Progenitor cell of endocrine pancreas (in vitro differentiated cells): ENCODE measurements around the gene CNP. TPM values are rescaled to one million over a fixed set of nuclear protein-coding genes. Genes with fewer than 3 reads are reported as not detected.
"Not testable (repeated sequence)": the region's sequence is repeated elsewhere in the genome, so short reads cannot be mapped to it uniquely, and the experiment has no call there.

Experiments
- DNase-seq: peaks from one replicate; pipeline ENCODE4 v3.0.0; 2021; ENCODE audit warnings: low spot score; ENCODE audit not compliant: unreplicated experiment
- H3K27ac Mint-ChIP-seq: 2 replicates; pipeline ENCODE4 v1.8.0; 2021; ENCODE audit warnings: mild to moderate bottlenecking, moderate library complexity, mixed read lengths
- H3K27me3 Mint-ChIP-seq: 2 replicates; pipeline ENCODE4 v1.8.0; 2021; ENCODE audit warnings: mixed read lengths
- H3K36me3 Mint-ChIP-seq: 2 replicates; pipeline ENCODE4 v1.8.0; 2022; ENCODE audit warnings: mixed read lengths; ENCODE audit not compliant: insufficient read depth
- H3K4me1 Mint-ChIP-seq: 2 replicates; pipeline ENCODE4 v1.8.0; 2021; ENCODE audit warnings: low read depth, mixed read lengths
- H3K4me3 Mint-ChIP-seq: 2 replicates; pipeline ENCODE4 v1.8.0; 2021; ENCODE audit warnings: low read depth, mild to moderate bottlenecking, moderate library complexity, mixed read lengths
- H3K9me3 Mint-ChIP-seq: 2 replicates; pipeline ENCODE4 v1.8.0; 2021; ENCODE audit warnings: low read depth, mixed read lengths
- CTCF ChIP-seq: fragments of 200-600 bp; sonication (generic); IDR thresholded peaks from one replicate; pipeline ENCODE4 v1.5.0; 2021; ENCODE audit warnings: antibody characterized with exemption, mild to moderate bottlenecking; ENCODE audit not compliant: unreplicated experiment
- total RNA-seq: library from RNA; stranded (reverse); gene quantifications from 2 replicates; pipeline ENCODE4 v1.2.1, GENCODE V29; 2021

The CNP gene
- total RNA-seq, 1 donor from 2014 or later: 98.7 TPM

GRCh38 chr17:41930009-41930832 lies 36.4 kb upstream of the CNP start, which contains the start of gene ODAD4:
ODAD4 (plus strand) TSS chr17:41930617; CDS start chr17:41930724, 107 bp downstream.
- Mint-ChIP-seq H3K27ac (peak within 1 kb of the TSS; percentile 90), H3K27me3 (no peaks in the 10 kb centered on the region), H3K4me1 (peaks cover 15% of the 10 kb centered on the region), H3K4me3 (peak within 1 kb of the TSS; percentile 89), H3K9me3 (no peaks in the 10 kb centered on the region), H3K36me3 (no peaks in the 10 kb centered on the region)
- peak; percentile 85 for DNase-seq
- peak; percentile 37 for TF ChIP-seq CTCF

GRCh38 chr17:41930833-41931156 lies 35.8 kb upstream of the CNP start:
- peak overlapping the region; percentile 90 for H3K27ac Mint-ChIP-seq
- peak overlapping the region; percentile 89 for H3K4me3 Mint-ChIP-seq
- peaks cover 15% of the 10 kb centered on the region for H3K4me1 Mint-ChIP-seq
- not testable (repeated sequence) for H3K27me3 Mint-ChIP-seq, H3K9me3 Mint-ChIP-seq, H3K36me3 Mint-ChIP-seq, DNase-seq

GRCh38 chr17:41931715-41932114 lies 34.9 kb upstream of the CNP start:
- H3K9me3 Mint-ChIP-seq, H3K27ac Mint-ChIP-seq, H3K4me3 Mint-ChIP-seq, DNase-seq, H3K36me3 Mint-ChIP-seq, H3K27me3 Mint-ChIP-seq: not testable (repeated sequence)
- peaks cover 15% of the 10 kb centered on the region for H3K4me1 Mint-ChIP-seq

GRCh38 chr17:41932816-41933389 lies 33.7 kb upstream of the CNP start:
- Mint-ChIP-seq H3K36me3 (no peaks in the 10 kb centered on the region), H3K4me3 (no peak overlapping the region), H3K27ac (no peak overlapping the region), H3K9me3 (no peaks in the 10 kb centered on the region), H3K27me3 (no peaks in the 10 kb centered on the region), H3K4me1 (peaks cover 15% of the 10 kb centered on the region)
- TF ChIP-seq CTCF: no peak
- DNase-seq: no peak

GRCh38 chr17:41935641-41936040 lies 31.0 kb upstream of the CNP start:
- DNase-seq: no peak
- TF ChIP-seq CTCF: no peak
- peaks cover 3% of the 10 kb centered on the region for H3K36me3 Mint-ChIP-seq
- H3K9me3 Mint-ChIP-seq: no peaks in the 10 kb centered on the region
- H3K4me3 Mint-ChIP-seq: no peak overlapping the region
- H3K27me3 Mint-ChIP-seq: no peaks in the 10 kb centered on the region
- H3K27ac Mint-ChIP-seq: no peak overlapping the region
- peaks cover 2% of the 10 kb centered on the region for H3K4me1 Mint-ChIP-seq

GRCh38 chr17:41937970-41938954 lies 28.3 kb upstream of the CNP start:
- no peaks in the 10 kb centered on the region for H3K9me3 Mint-ChIP-seq
- H3K4me3 Mint-ChIP-seq: no peak overlapping the region
- no peak for DNase-seq
- no peaks in the 10 kb centered on the region for H3K27me3 Mint-ChIP-seq
- no peaks in the 10 kb centered on the region for H3K4me1 Mint-ChIP-seq
- TF ChIP-seq CTCF: no peak
- H3K36me3 Mint-ChIP-seq: peaks cover 6% of the 10 kb centered on the region
- H3K27ac Mint-ChIP-seq: no peak overlapping the region
